Measurements from ENCODE around the gene CFLAR.

Gene CFLAR

GRCh38 chr2:201194097-201194496 lies 78.1 kb downstream of the CFLAR start:
- Histone ChIP-seq H3K27ac (ENCODE audit: extremely low read depth, low read depth, low read length) (no peak overlapping the region), H3K4me3 (ENCODE audit: low read depth, low read length) (no peak overlapping the region), H3K4me1 (ENCODE audit: control insufficient read depth, insufficient read depth, low read length) (no peaks in the 10 kb centered on the region), H3K36me3 (ENCODE audit: control insufficient read depth in 2 of 2, insufficient read depth in 1 of 2, low read length in 2 of 2) (peaks cover 0 to 46% of the 10 kb centered on the region in 2 experiments; a peak in 1 of 3 replicates), H3K9me3 (ENCODE audit: control insufficient read depth, insufficient read depth, low read depth, low read length) (no peaks in the 10 kb centered on the region)
- POLR2A ChIA-PET = interaction anchor here (0.9 kb wide), 1 partner anchor 14 kb away, joined by 3 read pairs; no protein-coding TSS in a partner anchor
- CTCF ChIA-PET = interaction anchor here (0.6 to 3.4 kb wide), 5 partner anchors 11 to 293 kb away, joined by 3 to 9 read pairs (median 4); partner anchors contain the start of gene CASP10
- no peak for TF ChIP-seq ZSCAN18 (tag by site-specific recombination; IDR thresholded peaks at IDR 0.05)
- no peak for TF ChIP-seq ZFP69B (tag by site-specific recombination; IDR thresholded peaks at IDR 0.05)
- TF ChIP-seq ZNF449 (tag by site-specific recombination; IDR thresholded peaks at IDR 0.05) = no peak
- no peak for TF ChIP-seq ZNF677 (tag by site-specific recombination; IDR thresholded peaks at IDR 0.05)
- no peak for TF ChIP-seq BCL6B (tag by site-specific recombination; IDR thresholded peaks at IDR 0.05)
- no peak for TF ChIP-seq ZNF792 (tag by site-specific recombination; IDR thresholded peaks at IDR 0.05)
- no peak for TF ChIP-seq KLF10 (tag by site-specific recombination; IDR thresholded peaks at IDR 0.05)
- TF ChIP-seq ZNF223 (tag by site-specific recombination; IDR thresholded peaks at IDR 0.05) = no peak
- TF ChIP-seq YY2 (tag by site-specific recombination; IDR thresholded peaks at IDR 0.05) = no peak
- TF ChIP-seq ZNF600 (tag by site-specific recombination; IDR thresholded peaks at IDR 0.05) = no peak

GRCh38 chr2:201195331-201195730 lies 79.4 kb downstream of the CFLAR start:
- H3K27ac ChIP-seq (ENCODE audit: extremely low read depth, low read depth, low read length) = no peak overlapping the region
- H3K36me3 ChIP-seq (ENCODE audit: control insufficient read depth in 2 of 2, insufficient read depth in 1 of 2, low read length in 2 of 2) = peaks cover 0 to 37% of the 10 kb centered on the region in 2 experiments; a peak in 1 of 3 replicates
- ChIA-PET POLR2A (no interaction called here), CTCF (interaction anchor here (0.5 to 1.7 kb wide), 2 partner anchors 12 to 41 kb away, joined by 3 to 10 read pairs; partner anchors contain the start of gene CASP10)
- H3K4me3 ChIP-seq (ENCODE audit: low read depth, low read length) = no peak overlapping the region
- TF ChIP-seq HIC1 (tag by site-specific recombination; IDR thresholded peaks at IDR 0.05) (no peak), ATF2 (tag by site-specific recombination; IDR thresholded peaks at IDR 0.05; ENCODE audit: low read depth) (no peak), ZNF530 (tag by site-specific recombination; IDR thresholded peaks at IDR 0.05; ENCODE audit: low read depth) (no peak), ZNF560 (tag by site-specific recombination; IDR thresholded peaks at IDR 0.05; ENCODE audit: borderline replicate concordance) (no peak), ZNF423 (tag by site-specific recombination; IDR thresholded peaks at IDR 0.05) (no peak), ZNF664 (tag by site-specific recombination; IDR thresholded peaks at IDR 0.05) (no peak), ZBTB49 (tag by site-specific recombination; IDR thresholded peaks at IDR 0.05; ENCODE audit: low read depth) (no peak), ZNF580 (tag by site-specific recombination; IDR thresholded peaks at IDR 0.05) (no peak), ZNF837 (tag by site-specific recombination; IDR thresholded peaks at IDR 0.05) (no peak), ZNF214 (tag by site-specific recombination; IDR thresholded peaks at IDR 0.05; ENCODE audit: borderline replicate concordance) (no peak), ZNF239 (tag by site-specific recombination; IDR thresholded peaks at IDR 0.05) (no peak)
- H3K4me1 ChIP-seq (ENCODE audit: control insufficient read depth, insufficient read depth, low read length) = no peaks in the 10 kb centered on the region
- no peaks in the 10 kb centered on the region for H3K9me3 ChIP-seq (ENCODE audit: control insufficient read depth, insufficient read depth, low read depth, low read length)

Measured in HEK293 (cell line).